Activated effector memory CD4-positive, alpha-beta T cell treated with Interleukin-2 at 50 U/mL for 16 hours (primary cell): Measurements from ENCODE around the gene RASA4.
"Not testable (repeated sequence)": the region's sequence is repeated elsewhere in the genome, so short reads cannot be mapped to it uniquely, and the experiment has no call there.

Source experiments
- DNase-seq: peaks from one replicate; pipeline ENCODE4 v3.0.0-alpha.2; 2020

Gene RASA4

DNA sequence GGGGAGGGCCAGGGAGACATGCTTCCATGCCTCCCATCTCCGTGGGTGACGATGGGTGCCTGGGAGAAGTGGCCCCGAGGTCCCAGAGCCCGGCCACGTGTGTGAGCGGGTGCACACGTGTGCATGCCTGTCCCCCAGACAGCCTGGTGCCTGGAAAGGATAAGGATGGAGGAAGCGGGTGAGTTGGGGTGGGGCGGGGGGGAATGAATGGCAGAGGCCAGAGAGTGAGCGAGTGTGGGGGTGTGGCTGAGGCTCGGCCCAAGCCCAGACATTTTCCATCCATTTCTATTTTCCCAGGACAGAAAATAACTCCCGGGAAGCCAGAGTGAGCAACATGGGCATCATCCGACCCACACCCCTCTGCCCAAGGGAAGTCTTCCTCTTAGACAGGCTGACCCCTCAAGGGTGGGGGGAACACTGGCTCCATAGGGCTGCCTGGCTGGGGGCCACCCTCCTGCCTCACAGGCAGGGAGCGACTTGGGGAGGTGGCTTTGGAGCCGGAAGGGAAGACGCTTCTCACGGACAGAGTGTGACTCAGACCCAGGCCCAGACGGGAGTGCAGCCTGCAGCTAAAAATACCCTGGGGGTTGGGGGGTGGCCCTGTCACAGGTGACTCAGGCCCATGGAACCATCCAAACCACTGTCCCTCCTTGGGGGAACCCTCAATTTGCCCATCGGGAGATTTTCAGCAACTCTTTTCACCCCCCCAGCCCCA is 12.0 kb downstream of the RASA4 start:
- DNase-seq, result not testable (repeated sequence)

DNA sequence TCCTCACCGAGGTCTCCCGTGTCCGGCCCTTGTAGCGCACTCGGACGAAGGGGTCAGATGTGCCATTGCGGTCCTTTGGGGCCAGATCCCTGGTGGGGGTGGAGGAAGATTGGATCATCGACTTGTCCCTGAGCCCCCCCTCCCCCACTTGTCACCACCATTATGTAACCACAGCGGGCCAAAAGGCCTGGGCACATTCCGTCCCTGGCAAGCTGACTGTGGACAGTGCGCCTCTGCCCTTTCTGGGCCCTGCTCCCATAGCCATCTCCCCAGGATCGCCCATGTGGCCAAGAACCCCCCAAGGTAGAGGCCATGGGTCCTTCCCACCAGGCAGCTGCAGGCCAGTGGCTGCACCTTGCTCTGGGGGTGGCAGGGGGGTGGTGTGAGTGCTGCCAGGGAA is 14.2 kb downstream of the RASA4 start:
- not testable (repeated sequence) for DNase-seq

DNA sequence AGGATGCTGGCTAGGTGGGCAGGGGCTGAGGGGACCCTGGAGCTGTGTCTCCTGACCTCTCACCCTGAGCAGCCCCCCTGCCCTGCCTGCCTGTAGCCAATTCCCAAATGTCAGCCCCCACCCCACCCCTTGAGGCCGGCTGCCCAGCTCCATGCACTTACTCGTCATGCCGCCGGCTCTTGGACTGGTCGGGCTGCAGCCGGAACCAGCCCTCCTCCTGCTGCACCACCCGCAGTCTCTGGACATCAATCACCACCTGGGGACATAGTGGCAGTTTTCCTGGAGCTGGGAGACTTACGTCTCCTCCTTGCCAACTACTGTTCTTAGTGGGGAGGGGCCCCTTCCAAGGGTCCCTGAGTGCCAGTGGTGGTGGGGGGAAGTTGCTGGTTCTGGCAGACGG is 16.9 kb downstream of the RASA4 start:
- not testable (repeated sequence) for DNase-seq

DNA sequence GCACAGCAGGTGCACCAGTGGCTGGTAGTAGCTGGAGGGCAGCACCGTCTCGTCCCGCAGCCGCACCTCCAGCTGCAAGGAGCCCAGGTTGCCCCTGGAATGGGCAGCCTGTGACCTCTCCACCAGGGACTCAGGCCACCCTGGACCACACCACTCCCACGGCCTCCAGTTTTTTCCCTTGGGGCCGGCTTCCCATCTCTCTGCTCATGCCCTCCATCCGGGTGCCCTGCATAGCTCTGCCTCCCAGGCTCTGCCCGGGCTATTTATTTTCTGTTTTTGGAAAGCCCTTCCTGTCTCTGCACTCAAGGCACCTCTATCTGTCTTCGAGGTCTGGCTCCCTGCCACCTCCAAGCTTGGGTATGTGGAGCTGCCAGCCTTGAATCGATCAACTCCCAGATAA is 20.5 kb downstream of the RASA4 start:
- not testable (repeated sequence) for DNase-seq

DNA sequence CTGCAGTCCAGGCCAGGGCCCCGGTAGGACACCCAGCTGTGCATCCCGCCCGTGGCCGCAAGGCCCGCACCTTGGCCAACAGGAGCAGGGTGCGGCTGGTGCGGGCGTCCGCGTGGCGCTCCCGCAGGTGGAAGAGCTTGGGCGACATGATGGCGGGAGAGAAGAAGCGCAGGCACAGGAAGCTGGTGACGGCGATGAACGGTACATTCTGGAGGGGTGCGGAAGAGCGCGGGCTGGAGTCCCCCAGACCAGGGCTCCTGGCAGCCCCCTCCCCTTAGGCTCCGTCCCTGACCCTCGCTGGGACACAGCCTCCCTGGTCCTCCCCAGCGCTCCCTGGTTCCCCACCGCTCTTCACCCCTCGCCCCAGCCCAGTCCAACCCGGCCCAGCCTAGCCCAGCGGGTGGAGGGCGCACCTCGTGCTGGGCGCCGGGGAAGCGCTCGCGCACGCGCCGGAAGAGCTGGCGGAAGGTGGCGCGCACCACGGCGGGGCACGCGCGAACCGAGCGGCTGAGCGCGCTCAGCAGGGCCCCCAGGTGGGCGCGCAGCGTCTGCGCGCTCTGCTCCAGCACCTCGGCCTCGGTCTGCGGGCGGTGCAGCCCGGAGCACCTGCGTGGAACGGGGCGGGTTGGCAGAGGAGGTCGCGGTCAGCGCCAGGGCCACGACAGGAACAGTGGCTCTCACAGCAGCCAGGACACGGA is 22.8 kb downstream of the RASA4 start:
- DNase-seq, result not testable (repeated sequence)

DNA sequence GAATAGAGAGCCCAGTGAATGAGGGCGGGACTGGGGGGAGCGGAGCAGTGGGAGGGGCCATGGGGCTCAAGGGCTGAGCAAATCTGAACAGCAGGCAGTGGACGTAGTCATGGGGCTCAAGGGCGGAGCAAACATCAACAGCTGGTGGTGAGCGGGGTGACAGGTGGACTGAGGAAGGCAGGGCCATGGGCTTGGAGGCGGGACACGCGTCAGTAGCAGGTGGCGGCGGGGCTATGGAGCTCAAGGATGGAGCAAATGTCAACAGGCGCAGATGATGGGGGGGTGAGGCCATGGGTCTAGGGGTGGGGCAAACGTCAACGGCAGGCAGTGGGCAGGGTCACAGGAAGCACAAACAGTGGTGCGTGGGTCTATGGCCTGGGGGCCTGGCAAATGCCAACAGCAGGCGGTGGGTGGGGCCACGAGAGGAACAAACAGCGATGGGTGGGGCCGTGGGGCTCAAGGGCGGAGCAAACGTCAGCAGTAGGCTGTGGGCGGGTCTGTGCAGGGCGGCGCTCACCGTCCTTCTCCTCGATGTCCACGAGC is 24.0 kb downstream of the RASA4 start:
- peak; percentile 39 for DNase-seq

DNA sequence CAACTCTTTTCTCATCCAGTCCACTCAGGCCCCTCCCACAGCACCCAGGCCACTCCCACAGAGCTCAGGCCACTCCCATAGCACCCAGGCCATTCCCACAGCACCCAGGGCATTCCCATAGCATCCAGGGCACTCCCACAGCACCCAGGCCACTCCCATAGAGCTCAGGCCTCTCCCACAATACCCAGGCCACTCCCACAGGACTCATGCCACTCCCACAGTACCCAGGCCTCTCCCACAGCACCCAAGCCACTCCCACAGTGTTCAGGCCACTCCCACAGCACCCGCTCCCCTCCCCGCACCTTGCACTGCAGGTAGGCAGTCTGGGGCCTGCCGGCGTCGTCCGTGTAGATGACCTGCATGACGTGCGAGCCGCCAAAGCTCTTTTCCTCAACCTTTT is 26.7 kb downstream of the RASA4 start:
- DNase-seq, result not testable (repeated sequence)

DNA sequence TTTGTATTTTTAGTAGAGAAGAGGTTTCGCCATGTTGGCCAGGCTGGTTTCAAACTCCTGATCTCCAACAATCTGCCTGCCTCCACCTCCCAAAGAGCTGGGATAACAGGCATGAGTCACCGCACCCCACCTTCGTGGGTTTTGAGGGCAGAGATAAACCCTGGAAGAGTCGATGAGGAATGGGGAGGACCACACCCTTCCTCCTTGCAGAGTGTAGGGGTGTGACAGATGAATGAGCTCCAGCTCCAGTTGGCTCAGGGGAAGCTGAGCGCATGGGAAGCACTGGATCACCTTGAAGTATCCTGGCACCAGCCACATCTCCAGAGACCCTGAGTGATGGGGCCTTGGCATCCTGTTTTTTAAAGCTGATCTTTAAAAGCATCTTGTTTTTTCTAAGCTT is 33.1 kb downstream of the RASA4 start:
- DNase-seq, result not testable (repeated sequence)

DNA sequence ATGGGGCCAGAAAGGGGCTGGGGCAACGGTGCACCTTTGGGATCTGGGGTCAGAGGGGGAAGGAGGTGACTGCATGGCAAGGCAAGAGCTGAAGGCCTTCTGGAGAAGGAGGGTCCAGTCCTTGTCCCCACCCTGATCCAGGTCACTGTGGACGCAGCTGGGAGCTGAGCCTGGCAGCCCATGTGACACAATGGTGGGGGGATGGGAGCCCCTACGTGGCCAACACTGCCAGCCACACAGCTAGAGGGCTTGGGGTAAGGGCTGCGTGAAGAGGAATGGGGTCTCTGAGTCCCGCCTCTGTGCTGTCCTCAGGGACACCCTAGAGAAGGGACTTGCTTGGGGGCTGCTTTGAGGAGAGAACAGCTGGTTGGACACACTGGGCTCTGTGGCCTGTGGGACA is 34.8 kb downstream of the RASA4 start:
- DNase-seq, result not testable (repeated sequence)

DNA sequence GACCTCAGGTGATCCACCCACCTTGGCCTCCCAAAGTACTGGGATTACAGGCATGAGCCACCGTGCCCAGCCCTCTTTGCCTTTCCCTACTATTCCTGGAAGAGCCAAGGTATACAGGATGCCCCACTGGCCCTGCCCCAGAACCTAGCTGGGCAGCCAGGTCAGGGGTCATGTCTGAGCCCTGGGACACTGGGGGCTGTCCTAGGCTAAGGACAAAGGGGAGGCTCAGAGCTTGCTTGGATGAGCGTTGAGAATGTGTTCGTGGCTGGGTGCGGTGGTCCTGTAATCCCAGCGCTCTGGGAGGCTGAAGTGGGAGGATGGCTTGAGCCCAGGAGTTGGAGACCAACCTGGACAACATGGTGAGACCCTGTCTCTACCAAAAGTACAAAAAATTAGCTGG is 38.1 kb downstream of the RASA4 start:
- not testable (repeated sequence) for DNase-seq

DNA sequence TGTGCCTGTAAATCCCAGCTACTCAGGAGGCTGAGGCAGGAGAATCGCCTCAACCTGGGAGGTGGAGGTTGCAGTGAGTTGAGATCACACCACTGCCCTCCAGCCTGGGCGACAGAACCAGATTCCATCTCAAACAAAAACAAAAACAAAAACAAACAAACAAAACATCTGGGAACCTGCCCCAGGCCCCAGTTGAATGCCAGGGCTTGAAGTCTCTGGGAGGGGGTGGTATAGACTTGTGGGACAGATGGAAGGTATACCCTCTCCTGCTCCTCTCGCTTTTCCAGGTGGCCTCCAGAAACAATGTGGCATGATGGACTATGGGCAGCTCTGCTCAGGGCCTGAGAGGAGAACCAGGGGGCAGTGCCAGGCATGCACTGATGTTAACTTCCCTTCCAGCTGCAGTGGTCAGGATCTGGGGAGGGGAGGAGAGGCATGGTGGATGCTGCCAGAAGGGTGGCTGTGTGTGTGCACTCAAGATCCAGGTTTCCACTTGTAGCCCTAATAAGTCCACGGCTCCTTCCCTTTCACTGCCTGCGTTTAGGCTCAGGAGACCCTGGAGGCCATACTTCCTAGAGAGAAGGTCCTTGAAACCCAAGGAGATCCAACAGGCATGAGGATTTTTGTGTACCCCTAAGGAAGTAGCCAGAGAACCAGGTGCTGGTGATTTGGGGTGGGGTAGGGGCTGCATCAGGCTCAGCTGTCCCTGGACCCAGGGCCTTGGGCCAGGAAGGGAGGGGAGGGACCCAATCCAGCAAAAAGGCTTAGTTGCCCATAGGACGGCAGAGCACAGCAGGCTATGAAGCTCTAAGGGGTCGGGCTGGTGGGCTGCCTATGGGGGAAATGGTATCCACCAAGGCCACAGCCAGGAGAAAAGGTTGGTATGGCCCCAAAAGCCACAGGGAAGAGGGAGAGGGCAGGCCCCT is 39.0 kb downstream of the RASA4 start:
- not testable (repeated sequence) for DNase-seq

DNA sequence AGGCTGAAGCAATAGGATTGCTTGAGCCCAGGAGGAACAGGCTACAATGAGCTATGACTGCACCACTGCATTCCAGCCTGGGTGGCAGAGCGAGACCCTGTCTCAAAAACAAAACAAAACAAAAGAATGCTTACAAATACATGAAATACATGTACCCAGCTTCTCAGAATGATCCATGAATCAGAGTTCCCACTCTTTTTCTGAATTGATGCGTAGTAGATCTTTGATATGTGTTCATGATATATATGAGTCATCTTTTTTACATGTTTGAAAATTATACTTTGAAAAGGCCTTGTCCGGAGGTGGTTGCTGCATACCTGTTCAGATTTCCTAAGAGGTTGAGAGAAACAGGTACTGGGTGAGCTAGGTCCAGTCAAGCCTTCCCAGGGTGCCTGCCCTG is 40.2 kb downstream of the RASA4 start:
- DNase-seq, result not testable (repeated sequence)

DNA sequence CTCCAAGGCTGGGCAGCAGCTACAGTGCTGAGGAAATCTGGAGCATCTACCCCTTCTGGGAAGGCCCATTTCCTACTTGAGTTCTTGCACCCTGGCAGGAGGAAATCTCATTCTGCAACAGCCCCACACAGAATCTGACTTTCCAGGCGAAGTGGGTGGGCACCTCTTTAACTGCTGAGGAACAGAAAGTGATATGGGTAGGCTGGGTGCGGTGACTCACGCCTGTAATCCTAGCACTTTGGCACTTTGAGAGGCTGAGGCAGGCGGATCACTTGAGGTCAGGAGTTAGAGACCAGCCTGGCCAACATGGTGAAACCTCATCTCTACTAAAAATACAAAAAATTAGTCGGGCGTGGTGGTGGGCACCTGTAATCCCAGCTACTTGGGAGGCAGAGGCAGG is 41.9 kb downstream of the RASA4 start:
- not testable (repeated sequence) for DNase-seq

DNA sequence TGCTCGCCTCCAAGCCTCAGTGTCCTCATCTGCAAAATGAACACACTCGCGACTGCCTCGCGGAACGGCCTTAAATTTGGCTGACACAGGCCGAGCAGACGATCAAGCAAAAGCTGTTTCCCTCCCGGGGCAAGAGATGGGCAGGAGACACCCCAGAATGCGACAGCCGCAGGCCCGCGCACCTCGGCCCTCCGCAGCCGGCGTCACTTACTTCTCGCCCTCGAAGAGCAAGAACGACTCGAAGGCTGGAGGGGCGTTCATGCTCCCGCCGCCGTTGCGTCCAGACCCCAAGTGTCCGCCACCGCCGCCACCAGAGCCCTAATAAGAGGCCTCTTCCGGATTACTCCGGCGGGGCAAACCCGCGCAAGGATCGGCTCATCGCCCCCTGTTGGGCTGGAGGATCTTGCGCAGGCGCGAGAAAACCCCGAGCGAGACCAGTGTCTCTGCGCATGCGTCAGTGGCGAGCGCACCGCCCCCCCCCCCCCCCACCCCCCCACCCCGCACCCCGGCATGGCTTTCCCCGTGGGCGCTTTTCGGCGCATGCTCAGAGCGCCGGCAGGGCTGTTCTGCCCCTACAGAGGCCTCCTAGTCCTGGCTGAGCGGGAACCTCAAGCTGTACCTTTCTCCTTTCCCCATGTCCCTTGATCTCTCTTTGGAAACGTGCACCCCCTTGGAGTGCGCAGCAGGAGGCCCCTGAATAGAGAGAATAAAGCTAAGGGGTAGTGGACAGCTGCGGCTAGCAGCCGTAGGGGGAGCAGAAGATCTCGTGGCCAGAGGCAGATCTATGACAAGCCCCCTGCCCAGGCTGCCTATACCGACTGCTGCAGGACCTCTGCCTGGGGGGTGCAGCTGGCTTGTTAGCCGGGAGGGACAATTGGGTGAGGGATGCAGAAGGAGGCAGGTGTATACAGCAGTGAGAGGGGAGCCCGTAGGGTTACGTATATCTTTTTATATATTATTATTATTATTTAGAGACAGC is 44.0 kb downstream of the RASA4 start, which contains the start of gene POLR2J3:
Gene POLR2J3 (minus strand): TSS at position 323 of the 979 bp plus-strand sequence. CDS start 62 bp downstream, at position 261.
- DNase-seq, result peak; percentile 100

DNA sequence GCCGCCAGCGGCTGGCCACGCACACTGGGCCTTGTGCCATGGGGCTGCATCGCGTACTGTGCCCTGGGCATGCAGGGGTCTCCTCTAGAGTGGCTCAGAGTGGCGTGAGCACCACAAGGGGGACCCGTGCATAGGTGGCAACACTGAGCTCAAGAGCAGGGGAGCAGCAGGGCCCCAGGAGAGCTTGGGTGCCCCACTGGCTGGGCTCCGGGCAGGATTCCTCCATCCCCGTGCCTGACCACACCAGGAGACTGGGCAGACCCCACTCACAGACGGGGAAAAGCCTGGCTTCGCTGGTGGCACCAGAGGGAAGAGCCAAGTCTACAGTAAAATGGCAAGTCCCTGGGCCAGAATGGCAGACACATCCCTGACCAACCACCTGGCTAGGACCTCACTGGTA is 47.9 kb downstream of the RASA4 start:
- DNase-seq, result not testable (repeated sequence)

DNA sequence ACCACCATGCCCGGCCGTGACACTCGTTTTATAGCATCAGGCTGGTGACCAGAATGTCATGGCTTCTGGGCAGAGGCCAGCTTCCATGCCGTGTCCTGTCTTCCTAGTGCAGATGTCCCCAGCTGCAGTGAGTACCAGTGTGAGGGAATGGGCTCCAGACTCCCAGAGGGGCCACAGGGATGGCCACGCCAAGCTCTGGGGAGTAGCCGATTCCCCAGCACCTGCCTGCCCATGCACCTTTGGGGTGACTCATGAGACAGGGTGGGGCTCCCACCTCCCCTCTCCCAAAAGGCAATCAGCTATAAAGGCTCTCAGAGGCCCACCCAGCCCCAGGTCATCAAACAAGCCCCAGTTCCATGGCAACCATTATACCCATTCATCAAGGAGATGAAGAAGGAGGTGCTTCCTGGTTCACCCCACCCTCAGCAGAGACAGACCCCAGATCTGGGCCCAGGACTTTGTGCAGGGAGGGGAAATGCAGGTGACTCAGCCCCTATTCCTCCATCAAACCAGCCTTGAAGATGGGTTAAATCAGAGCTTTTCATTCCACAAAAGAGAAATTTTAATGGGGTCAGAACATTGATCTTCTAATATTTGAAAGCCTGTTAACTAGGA is 65.6 kb downstream of the RASA4 start, which contains the start of gene SPDYE2:
Gene SPDYE2 (plus strand): TSS at position 419 of the 615 bp plus-strand sequence. CDS start 2,030 bp downstream, outside the sequence.
- not testable (repeated sequence) for DNase-seq

DNA sequence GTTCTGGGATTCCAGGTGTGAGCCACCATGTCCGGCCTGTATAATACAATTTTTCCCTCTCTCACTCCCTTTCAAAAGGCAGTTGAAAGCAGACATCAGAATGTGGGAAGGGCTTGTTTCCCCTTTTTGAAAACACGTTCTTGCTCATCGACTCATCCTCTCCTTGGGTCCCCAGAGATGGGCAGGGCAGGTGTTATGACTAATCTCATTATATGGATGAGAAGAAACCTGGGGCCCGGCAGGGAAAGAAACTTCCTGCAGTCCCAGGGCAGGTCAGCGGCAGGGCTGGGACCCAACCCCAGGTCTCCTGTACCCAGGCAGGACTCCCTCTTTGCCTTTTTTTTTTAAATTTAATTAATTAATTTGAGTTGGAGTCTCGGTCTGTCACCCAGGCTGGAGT is 70.2 kb downstream of the RASA4 start:
- DNase-seq, result not testable (repeated sequence)

DNA sequence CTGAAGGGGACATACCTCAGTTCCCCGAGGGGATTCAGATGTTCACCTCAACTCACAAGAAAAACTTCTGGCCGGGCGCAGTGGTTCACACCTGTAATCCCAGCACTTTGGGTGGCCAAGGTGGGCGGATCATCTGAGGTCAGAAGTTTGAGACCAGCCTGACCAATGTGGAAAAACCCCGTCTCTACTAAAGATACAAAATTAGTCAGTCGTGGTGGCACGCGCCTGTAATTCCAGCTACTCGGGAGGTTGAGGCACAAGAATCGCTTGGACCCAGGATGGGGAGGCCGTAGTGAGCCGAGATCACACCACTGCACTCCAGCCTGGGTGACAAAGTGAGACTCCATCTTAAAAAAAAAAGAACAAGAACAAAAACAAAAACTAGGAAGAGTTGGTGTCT is 71.3 kb downstream of the RASA4 start:
- DNase-seq, result not testable (repeated sequence)

DNA sequence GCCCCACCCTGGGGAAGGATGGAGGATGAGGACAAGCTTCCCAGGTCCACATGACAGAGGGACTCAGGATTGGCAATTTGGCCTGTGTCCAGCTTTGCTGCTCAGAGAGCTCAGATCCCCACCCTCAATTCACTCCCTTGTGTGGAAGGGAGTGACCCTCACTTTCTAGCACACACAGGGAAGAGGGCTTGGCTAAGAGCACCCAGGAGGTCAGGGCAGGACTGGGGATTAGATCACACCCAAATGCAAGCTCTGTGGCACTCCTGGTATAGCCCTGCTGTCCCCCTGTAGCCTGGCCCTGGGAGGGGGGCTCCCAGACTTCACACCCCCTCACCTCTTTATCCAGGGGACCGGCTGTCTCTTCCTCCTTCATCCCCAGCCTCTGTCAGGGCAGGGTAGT is 72.2 kb downstream of the RASA4 start:
- not testable (repeated sequence) for DNase-seq

DNA sequence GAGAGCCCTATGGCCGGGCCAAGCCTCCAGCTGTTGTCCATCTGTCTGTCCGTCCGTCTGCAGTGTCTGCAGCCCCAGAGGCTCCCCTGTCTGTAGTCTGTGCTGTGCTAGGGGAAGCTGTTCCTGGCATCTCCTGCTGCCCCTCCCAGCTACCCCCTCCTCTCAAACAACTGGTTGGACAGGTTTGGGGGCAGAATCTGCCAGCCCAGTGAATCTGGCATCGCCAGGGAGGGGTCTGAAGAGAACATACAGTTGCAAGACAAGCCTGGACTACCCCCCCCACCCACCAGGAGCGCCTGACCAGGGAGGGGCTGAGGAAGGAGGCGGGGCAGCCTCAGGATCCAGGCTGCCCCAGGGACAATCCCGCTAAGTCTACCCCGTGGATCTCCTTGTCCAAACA is 73.0 kb downstream of the RASA4 start, which contains the start of gene UPK3BL2:
Gene UPK3BL2 (minus strand): TSS at position 101 of the 400 bp plus-strand sequence. CDS start 60 bp downstream, at position 41.
- not testable (repeated sequence) for DNase-seq

DNA sequence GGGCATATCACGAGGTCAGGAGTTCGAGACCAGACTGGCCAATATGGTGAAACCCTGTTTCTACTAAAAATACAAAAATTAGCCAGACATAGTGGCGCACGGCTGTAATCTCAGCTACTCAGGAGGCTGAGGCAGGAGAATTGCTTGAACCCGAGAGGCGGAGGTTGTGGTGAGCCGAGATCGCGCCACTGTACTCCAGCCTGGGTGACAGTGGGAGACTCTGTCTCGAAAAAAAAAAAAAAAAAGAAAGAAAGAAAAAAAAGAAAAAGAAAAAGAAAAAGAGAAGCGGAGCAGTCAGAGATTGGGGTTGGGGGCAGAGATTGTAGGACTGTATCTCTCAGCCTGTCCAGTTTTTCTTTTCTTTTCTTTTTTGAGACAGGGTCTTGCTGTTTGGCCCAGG is 73.8 kb downstream of the RASA4 start:
- not testable (repeated sequence) for DNase-seq
